ENCODE data around the gene ATP5PB.

ATP5PB gene

DNA sequence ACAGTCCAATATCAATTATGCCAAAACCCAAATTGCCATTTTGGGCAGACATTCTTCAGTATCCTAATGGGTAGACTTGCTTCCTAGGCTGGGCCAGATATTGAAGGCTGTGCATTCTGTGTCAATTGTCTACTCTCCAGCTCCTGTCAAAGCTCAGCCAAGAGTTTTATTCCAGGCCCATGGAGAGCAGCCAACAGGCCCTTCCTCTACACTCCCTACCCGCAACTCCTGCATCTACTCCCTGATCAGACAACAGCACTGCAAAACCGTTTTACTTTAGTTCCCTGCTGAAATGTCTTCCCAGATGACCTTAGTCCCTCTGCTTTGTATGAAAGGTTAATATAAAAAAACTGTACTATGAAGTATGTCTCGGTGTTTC, 60.7 kb downstream of the ATP5PB start:
- no peak for DNase-seq

DNA sequence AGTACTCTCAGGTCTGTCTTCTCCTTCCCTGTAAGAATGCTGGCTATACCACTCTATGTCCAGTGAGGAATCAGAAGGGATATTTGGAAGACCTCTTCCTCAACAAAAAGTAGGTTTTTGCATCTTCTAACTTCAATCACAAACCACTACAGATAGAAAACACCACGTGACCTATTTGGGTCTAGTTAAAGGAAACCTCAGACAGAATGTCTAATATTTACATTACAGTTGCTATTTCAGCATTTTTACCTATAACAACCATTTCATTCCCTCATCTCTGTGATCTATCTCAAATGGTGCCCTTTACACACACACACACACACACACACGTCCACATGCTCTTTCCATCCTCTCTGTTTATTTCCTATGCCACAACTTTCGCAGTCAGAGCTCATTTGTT, 62.1 kb downstream of the ATP5PB start:
- DNase-seq, result no peak

Data from NCI-H345 (cell line).